ENCODE data around the gene NUP85. TPM values are rescaled to one million over a fixed set of nuclear protein-coding genes. Genes with fewer than 3 reads are reported as not detected.
"Not testable (repeated sequence)": the region's sequence is repeated elsewhere in the genome, so short reads cannot be mapped to it uniquely, and the experiment has no call there.

NUP85 gene
- total RNA-seq (100 to 1,000 TPM; 137 to 164 TPM), polyA plus RNA-seq (10 to 100 TPM; 33.4 to 49.1 TPM)

GRCh38 chr17:75205037-75205792 is at the start of gene NUP85:
Gene NUP85, plus strand, starts transcription at chr17:75205679. Its CDS starts 83 bp downstream, at chr17:75205762.
- H3K9me3 ChIP-seq (ENCODE audit: control insufficient read depth in 1 of 2, low read length in 2 of 2): no peaks in the 10 kb centered on the region
- peak within 1 kb of the TSS; percentile 80 for H3K27ac ChIP-seq (ENCODE audit: low read depth, low read length)
- H3K27me3 ChIP-seq (ENCODE audit: insufficient read depth, low read length): no peaks in the 10 kb centered on the region
- CTCF ChIA-PET (ENCODE audit: partially characterized antibody): interaction anchor here (0.6 to 15.0 kb wide), 9 partner anchors 25 to 248 kb away, joined by 3 to 309 read pairs (median 4); partner anchors contain the start of genes ARMC7 and MIF4GD
- peak; percentile 88 to 95 (median 93) for DNase-seq
- H3K27me3 Mint-ChIP-seq: no peaks in the 10 kb centered on the region
- no peaks in the 10 kb centered on the region for H3K9me3 Mint-ChIP-seq
- peak within 1 kb of the TSS; percentile 99 to 100 (median 99) for H3K27ac Mint-ChIP-seq
- intact Hi-C loops (cut with micrococcal nuclease): loop anchor here (1.0 kb wide), 4 partner anchors 23 to 91 kb away; partner anchors contain the start of genes GGA3, MRPS7 and SUMO2
- peaks cover 6 to 20% of the 10 kb centered on the region in 2 donors for H3K36me3 Mint-ChIP-seq
- H3K4me3 ChIP-seq (ENCODE audit: low read length in 2 of 2): peak within 1 kb of the TSS; percentile 55 to 86
- peaks cover 26% of the 10 kb centered on the region for H3K4me1 ChIP-seq (ENCODE audit: insufficient read depth, low read length)
- peak within 1 kb of the TSS; percentile 93 to 99 (median 96) for H3K4me3 Mint-ChIP-seq
- POLR2A ChIA-PET (ENCODE audit: partially characterized antibody): interaction anchor here (0.7 to 2.2 kb wide), 15 partner anchors 22 to 207 kb away, joined by 3 to 14 read pairs (median 3); partner anchors contain the start of genes GGA3, MIF4GD, MRPL58 and MRPS7
- H3K4me1 Mint-ChIP-seq: peaks cover 15 to 48% (median 24%) of the 10 kb centered on the region in 4 donors
- H3K36me3 ChIP-seq (ENCODE audit: insufficient read depth, low read length): peaks cover 10% of the 10 kb centered on the region

- peaks cover 7 to 11% (median 9%) of the 10 kb centered on the region in 4 donors for H3K4me1 Mint-ChIP-seq
- H3K27ac Mint-ChIP-seq; H3K9me3 ChIP-seq (ENCODE audit: control insufficient read depth in 1 of 2, low read length in 2 of 2); H3K27me3 ChIP-seq (ENCODE audit: insufficient read depth, low read length); H3K27ac ChIP-seq (ENCODE audit: low read depth, low read length); H3K4me3 ChIP-seq (ENCODE audit: low read length in 2 of 2); H3K4me3 Mint-ChIP-seq; H3K9me3 Mint-ChIP-seq; POLR2A ChIA-PET (ENCODE audit: partially characterized antibody); H3K4me1 ChIP-seq (ENCODE audit: insufficient read depth, low read length); intact Hi-C loops (cut with micrococcal nuclease); DNase-seq; H3K36me3 Mint-ChIP-seq; H3K36me3 ChIP-seq (ENCODE audit: insufficient read depth, low read length); H3K27me3 Mint-ChIP-seq: not testable (repeated sequence)
- CTCF ChIA-PET (ENCODE audit: partially characterized antibody): interaction anchor here (4.1 to 7.1 kb wide), 2 partner anchors 12 to 45 kb away, joined by 20 to 27 read pairs; no protein-coding TSS in a partner anchor
Observed at GRCh38 chr17:75158480-75158879, 47.0 kb upstream of the NUP85 start.

GRCh38 chr17:75159196-75160031 is 46.1 kb upstream of the NUP85 start:
- no peaks in the 10 kb centered on the region for H3K27me3 ChIP-seq (ENCODE audit: insufficient read depth, low read length)
- DNase-seq: no peak
- H3K9me3 Mint-ChIP-seq: no peaks in the 10 kb centered on the region
- intact Hi-C loops (cut with micrococcal nuclease): no loop called here
- H3K36me3 ChIP-seq (ENCODE audit: insufficient read depth, low read length): no peaks in the 10 kb centered on the region
- H3K4me3 Mint-ChIP-seq: no peak overlapping the region
- peaks cover 0 to 3% of the 10 kb centered on the region in 2 donors for H3K36me3 Mint-ChIP-seq
- H3K4me1 Mint-ChIP-seq: peaks cover 7 to 10% (median 8%) of the 10 kb centered on the region in 4 donors
- peaks cover 7% of the 10 kb centered on the region for H3K4me1 ChIP-seq (ENCODE audit: insufficient read depth, low read length)
- H3K27me3 Mint-ChIP-seq: no peaks in the 10 kb centered on the region
- ChIA-PET POLR2A (ENCODE audit: partially characterized antibody) (no interaction called here), CTCF (ENCODE audit: partially characterized antibody) (interaction anchor here (0.9 to 7.1 kb wide), 4 partner anchors 11 to 45 kb away, joined by 3 to 27 read pairs (median 12); no protein-coding TSS in a partner anchor)
- no peak overlapping the region for H3K27ac ChIP-seq (ENCODE audit: low read depth, low read length)
- H3K27ac Mint-ChIP-seq: peak overlapping the region in 1 of 7 donors; percentile 13
- no peaks in the 10 kb centered on the region for H3K9me3 ChIP-seq (ENCODE audit: control insufficient read depth in 1 of 2, low read length in 2 of 2)
- H3K4me3 ChIP-seq (ENCODE audit: low read length in 2 of 2): no peak overlapping the region

- Mint-ChIP-seq H3K36me3 (peaks cover 0 to 3% of the 10 kb centered on the region in 2 donors), H3K4me3 (no peak overlapping the region), H3K9me3 (no peaks in the 10 kb centered on the region), H3K4me1 (peaks cover under 1 to 2% (median 1%) of the 10 kb centered on the region in 4 donors), H3K27me3 (no peaks in the 10 kb centered on the region), H3K27ac (peak overlapping the region in 1 of 7 donors; percentile 23)
- CTCF ChIA-PET (ENCODE audit: partially characterized antibody): interaction anchor here (1.4 to 7.1 kb wide), 3 partner anchors 12 to 46 kb away, joined by 4 to 27 read pairs (median 5); no protein-coding TSS in a partner anchor
- Histone ChIP-seq H3K27me3 (ENCODE audit: insufficient read depth, low read length) (no peaks in the 10 kb centered on the region), H3K36me3 (ENCODE audit: insufficient read depth, low read length) (no peaks in the 10 kb centered on the region), H3K27ac (ENCODE audit: low read depth, low read length) (no peak overlapping the region), H3K9me3 (ENCODE audit: control insufficient read depth in 1 of 2, low read length in 2 of 2) (no peaks in the 10 kb centered on the region), H3K4me3 (ENCODE audit: low read length in 2 of 2) (no peak overlapping the region), H3K4me1 (ENCODE audit: insufficient read depth, low read length) (peaks cover 2% of the 10 kb centered on the region)
- intact Hi-C loops (cut with micrococcal nuclease): no loop called here
- POLR2A ChIA-PET (ENCODE audit: partially characterized antibody): interaction anchor here (1.3 kb wide), 1 partner anchor 46 kb away, joined by 3 read pairs; no protein-coding TSS in a partner anchor
- no peak for DNase-seq
Observed at GRCh38 chr17:75160211-75160610, 45.3 kb upstream of the NUP85 start.

GRCh38 chr17:75163074-75163473 is 42.4 kb upstream of the NUP85 start:
- H3K9me3 ChIP-seq (ENCODE audit: control insufficient read depth in 1 of 2, low read length in 2 of 2): no peaks in the 10 kb centered on the region
- CTCF ChIA-PET (ENCODE audit: partially characterized antibody): interaction anchor here (0.7 to 1.2 kb wide), 3 partner anchors 11 to 202 kb away, joined by 3 to 5 read pairs (median 4); no protein-coding TSS in a partner anchor
- Mint-ChIP-seq H3K36me3 (peaks cover 0 to 22% of the 10 kb centered on the region in 2 donors), H3K4me1 (no peaks in the 10 kb centered on the region), H3K4me3 (no peak overlapping the region), H3K9me3 (no peaks in the 10 kb centered on the region), H3K27me3 (no peaks in the 10 kb centered on the region), H3K27ac (no peak overlapping the region)
- no peak overlapping the region for H3K4me3 ChIP-seq (ENCODE audit: low read length in 2 of 2)
- no peaks in the 10 kb centered on the region for H3K4me1 ChIP-seq (ENCODE audit: insufficient read depth, low read length)
- intact Hi-C loops (cut with micrococcal nuclease): no loop called here
- H3K27me3 ChIP-seq (ENCODE audit: insufficient read depth, low read length): no peaks in the 10 kb centered on the region
- H3K36me3 ChIP-seq (ENCODE audit: insufficient read depth, low read length): peaks cover 10% of the 10 kb centered on the region
- POLR2A ChIA-PET (ENCODE audit: partially characterized antibody): interaction anchor here (1.1 to 1.4 kb wide), 3 partner anchors 9 to 49 kb away, joined by 3 to 7 read pairs (median 5); partner anchors contain the start of genes JPT1 and SUMO2
- H3K27ac ChIP-seq (ENCODE audit: low read depth, low read length): no peak overlapping the region
- no peak for DNase-seq

GRCh38 chr17:75164606-75165005 is 40.9 kb upstream of the NUP85 start:
- ChIA-PET CTCF (ENCODE audit: partially characterized antibody) (interaction anchor here (0.6 to 15.3 kb wide), 6 partner anchors 9 to 405 kb away, joined by 3 to 325 read pairs (median 3); partner anchors contain the start of gene ARMC7), POLR2A (ENCODE audit: partially characterized antibody) (interaction anchor here (1.0 kb wide), 1 partner anchor 10 kb away, joined by 3 read pairs; no protein-coding TSS in a partner anchor)
- H3K4me3 ChIP-seq (ENCODE audit: low read length in 2 of 2); H3K4me1 ChIP-seq (ENCODE audit: insufficient read depth, low read length); H3K27me3 Mint-ChIP-seq; DNase-seq; intact Hi-C loops (cut with micrococcal nuclease); H3K27ac ChIP-seq (ENCODE audit: low read depth, low read length); H3K4me1 Mint-ChIP-seq; H3K9me3 ChIP-seq (ENCODE audit: control insufficient read depth in 1 of 2, low read length in 2 of 2); H3K27ac Mint-ChIP-seq; H3K4me3 Mint-ChIP-seq; H3K27me3 ChIP-seq (ENCODE audit: insufficient read depth, low read length); H3K9me3 Mint-ChIP-seq: not testable (repeated sequence)
- peaks cover 10% of the 10 kb centered on the region for H3K36me3 ChIP-seq (ENCODE audit: insufficient read depth, low read length)
- peaks cover 0 to 26% of the 10 kb centered on the region in 2 donors for H3K36me3 Mint-ChIP-seq

Measured in CD4-positive, alpha-beta memory T cell (primary cell).